Measurements from ENCODE around the gene SLC38A5. TPM values are rescaled to one million over a fixed set of nuclear protein-coding genes. Genes with fewer than 3 reads are reported as not detected.
A peak's percentile ranks its signal among the peaks of the same experiment; 100 is the strongest.

Gene SLC38A5
- total RNA-seq, 1 experiment from 2014 or later, result 54.6 TPM

DNA sequence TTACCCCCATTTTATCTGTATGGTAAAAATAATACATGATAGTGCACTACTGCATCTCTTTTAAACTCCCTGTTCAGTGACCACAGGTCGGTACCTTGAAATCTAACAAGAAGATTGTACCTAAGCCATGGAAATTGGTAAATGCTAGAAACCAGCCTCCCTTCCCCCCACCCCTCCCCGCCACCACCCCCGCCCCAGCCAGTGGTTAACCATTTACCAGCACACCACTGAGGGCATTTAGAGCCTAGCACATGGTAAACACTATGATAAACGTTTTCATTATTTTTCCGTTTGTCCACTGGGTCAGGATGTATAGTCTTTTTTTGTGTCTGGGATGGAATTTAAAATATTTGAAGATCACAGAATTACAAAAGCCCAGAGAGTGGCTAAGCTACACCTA is 5.2 kb upstream of the SLC38A5 start:
- peak; percentile 35 for ATAC-seq
- H3K9ac ChIP-seq (ENCODE audit: low read length), result peak overlapping the region; percentile 97
- intact Hi-C loops (cut with micrococcal nuclease), result loop anchor here (2.0 to 10.0 kb wide), 2 partner anchors 34 to 100 kb away; partner anchors contain the start of genes PORCN and RBM3

More for the DNA sequence above, 5.2 kb upstream of the SLC38A5 start:
- no TSS peak for BruUV-seq (replicated peaks)
- peaks cover 0 to under 1% of the 10 kb centered on the region in 2 experiments; a peak in 1 of 4 replicates for H3K36me3 ChIP-seq (ENCODE audit: control insufficient read depth in 1 of 2, insufficient read depth in 2 of 2, low read length in 2 of 2)
- H3K4me2 ChIP-seq (ENCODE audit: low read length), result peak overlapping the region; percentile 86
- TF ChIP-seq ELF1 (IDR thresholded peaks at IDR 0.05; ENCODE audit: borderline replicate concordance, low read depth), result no peak
- TF ChIP-seq CEBPB (IDR thresholded peaks at IDR 0.05; ENCODE audit: low read depth), result no peak
- TF ChIP-seq, protein P1, sequence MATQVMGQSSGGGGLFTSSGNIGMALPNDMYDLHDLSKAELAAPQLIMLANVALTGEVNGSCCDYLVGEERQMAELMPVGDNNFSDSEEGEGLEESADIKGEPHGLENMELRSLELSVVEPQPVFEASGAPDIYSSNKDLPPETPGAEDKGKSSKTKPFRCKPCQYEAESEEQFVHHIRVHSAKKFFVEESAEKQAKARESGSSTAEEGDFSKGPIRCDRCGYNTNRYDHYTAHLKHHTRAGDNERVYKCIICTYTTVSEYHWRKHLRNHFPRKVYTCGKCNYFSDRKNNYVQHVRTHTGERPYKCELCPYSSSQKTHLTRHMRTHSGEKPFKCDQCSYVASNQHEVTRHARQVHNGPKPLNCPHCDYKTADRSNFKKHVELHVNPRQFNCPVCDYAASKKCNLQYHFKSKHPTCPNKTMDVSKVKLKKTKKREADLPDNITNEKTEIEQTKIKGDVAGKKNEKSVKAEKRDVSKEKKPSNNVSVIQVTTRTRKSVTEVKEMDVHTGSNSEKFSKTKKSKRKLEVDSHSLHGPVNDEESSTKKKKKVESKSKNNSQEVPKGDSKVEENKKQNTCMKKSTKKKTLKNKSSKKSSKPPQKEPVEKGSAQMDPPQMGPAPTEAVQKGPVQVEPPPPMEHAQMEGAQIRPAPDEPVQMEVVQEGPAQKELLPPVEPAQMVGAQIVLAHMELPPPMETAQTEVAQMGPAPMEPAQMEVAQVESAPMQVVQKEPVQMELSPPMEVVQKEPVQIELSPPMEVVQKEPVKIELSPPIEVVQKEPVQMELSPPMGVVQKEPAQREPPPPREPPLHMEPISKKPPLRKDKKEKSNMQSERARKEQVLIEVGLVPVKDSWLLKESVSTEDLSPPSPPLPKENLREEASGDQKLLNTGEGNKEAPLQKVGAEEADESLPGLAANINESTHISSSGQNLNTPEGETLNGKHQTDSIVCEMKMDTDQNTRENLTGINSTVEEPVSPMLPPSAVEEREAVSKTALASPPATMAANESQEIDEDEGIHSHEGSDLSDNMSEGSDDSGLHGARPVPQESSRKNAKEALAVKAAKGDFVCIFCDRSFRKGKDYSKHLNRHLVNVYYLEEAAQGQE (IDR thresholded peaks at IDR 0.05; ENCODE audit: low read depth), result no peak
- no peak for TF ChIP-seq POLR2A (IDR thresholded peaks at IDR 0.05; ENCODE audit: borderline replicate concordance, extremely low read depth, insufficient read depth, insufficient read length)
- TF ChIP-seq CBX3 (IDR thresholded peaks at IDR 0.05; ENCODE audit: low read depth), result no peak
- TF ChIP-seq SP1 (IDR thresholded peaks at IDR 0.05; ENCODE audit: low read depth), result no peak
- TF ChIP-seq EZH2 (IDR thresholded peaks at IDR 0.05), result no peak
- no peak for TF ChIP-seq ZBTB33 (IDR thresholded peaks at IDR 0.05; ENCODE audit: extremely low read depth, insufficient replicate concordance, low read length)
- TF ChIP-seq MAX (IDR thresholded peaks at IDR 0.05), result no peak
- TF ChIP-seq ZFX (IDR thresholded peaks at IDR 0.05), result no peak
- TF ChIP-seq FOSL1 (IDR thresholded peaks at IDR 0.05; ENCODE audit: low read depth), result no peak
- no peak for TF ChIP-seq ZNF274 (IDR thresholded peaks at IDR 0.05; ENCODE audit: low read depth, low read length)
- TF ChIP-seq, protein P2, sequence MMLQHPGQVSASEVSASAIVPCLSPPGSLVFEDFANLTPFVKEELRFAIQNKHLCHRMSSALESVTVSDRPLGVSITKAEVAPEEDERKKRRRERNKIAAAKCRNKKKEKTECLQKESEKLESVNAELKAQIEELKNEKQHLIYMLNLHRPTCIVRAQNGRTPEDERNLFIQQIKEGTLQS (IDR thresholded peaks at IDR 0.05), result no peak
- TF ChIP-seq CTCF (IDR thresholded peaks at IDR 0.05 in 2 of 3, conservative IDR thresholded peaks at IDR 0.05 in 1 of 3; ENCODE audit: borderline replicate concordance in 1 of 3, insufficient read depth in 1 of 3, low read depth in 2 of 3, low read length in 2 of 3), result no peak
- no peak for TF ChIP-seq SRF (IDR thresholded peaks at IDR 0.05; ENCODE audit: low read depth)
- no peak for TF ChIP-seq JUND (IDR thresholded peaks at IDR 0.05)
- no peak for TF ChIP-seq YY1 (IDR thresholded peaks at IDR 0.05; ENCODE audit: extremely low read depth, insufficient replicate concordance, low read depth, low read length)
- TF ChIP-seq EGR1 (IDR thresholded peaks at IDR 0.05; ENCODE audit: low read depth), result no peak
- no peak for TF ChIP-seq EZH2phosphoT487 (IDR thresholded peaks at IDR 0.05; ENCODE audit: borderline replicate concordance)
- TF ChIP-seq TCF7L2 (IDR thresholded peaks at IDR 0.05; ENCODE audit: borderline replicate concordance, extremely low read depth, insufficient read depth, insufficient read length), result no peak
- H3K9me3 ChIP-seq (ENCODE audit: control insufficient read depth in 1 of 2, insufficient read depth in 1 of 2, low read depth in 1 of 2, low read length in 2 of 2), result no peaks in the 10 kb centered on the region
- ChIA-PET RAD21 (ENCODE audit: low non-redundant PET in 1 of 2, low total read pairs in 2 of 2, uncharacterized antibody in 2 of 2, unreplicated experiment in 2 of 2) (interaction anchor here in 1 of 2 experiments (1.6 kb wide), 1 partner anchor 19 kb away, joined by 9 read pairs; no protein-coding TSS in a partner anchor), POLR2A (no interaction called here), CTCF (interaction anchor here (1.4 to 1.7 kb wide), 2 partner anchors 19 to 64 kb away, joined by 4 to 7 read pairs; partner anchors contain the start of gene TBC1D25)
- no peaks in the 10 kb centered on the region for H3K9me2 ChIP-seq (ENCODE audit: insufficient read depth)
- DNase-seq (ENCODE audit: low read depth, low spot score), result no peak
- H3K27ac ChIP-seq (ENCODE audit: low read depth, low read length), result peak overlapping the region; percentile 71
- H2AFZ ChIP-seq (ENCODE audit: low read depth, low read length, poor library complexity, severe bottlenecking), result peak overlapping the region; percentile 26
- no peaks in the 10 kb centered on the region for H3K27me3 ChIP-seq (ENCODE audit: insufficient read depth, low read length)
- H3K4me3 ChIP-seq (replicated peaks in 1 of 2; ENCODE audit: low read depth in 1 of 2, low read length in 2 of 2), result peak overlapping the region; percentile 79 to 86
- peaks cover 41% of the 10 kb centered on the region for H3K79me2 ChIP-seq (ENCODE audit: insufficient read depth, low read length)
- H4K20me1 ChIP-seq (ENCODE audit: insufficient read depth), result no peaks in the 10 kb centered on the region
- peaks cover 5 to 22% of the 10 kb centered on the region in 2 experiments; a peak in 3 of 4 replicates for H3K4me1 ChIP-seq (ENCODE audit: control insufficient read depth in 1 of 2, insufficient read depth in 2 of 2, low read length in 2 of 2)
